Glomerular endothelial cell (primary cell): Measurements from ENCODE around the gene UCHL5. TPM values are rescaled to one million over a fixed set of nuclear protein-coding genes. Genes with fewer than 3 reads are reported as not detected.

ENCODE experiments used
- DNase-seq: peaks from one replicate; pipeline ENCODE4 v3.0.0-alpha.2; 2011; ENCODE audit warnings: low read depth, low spot score; ENCODE audit errors: extremely low read depth
- total RNA-seq: library from RNA; depleted of rRNA; stranded (reverse); fragments of >200 nt; gene quantifications from 2 replicates; pipeline ENCODE4 v1.2.3, GENCODE V29; 2015

UCHL5 gene
- 17.7 and 31.3 TPM in 2 replicates for total RNA-seq

GRCh38 chr1:193059282-193060114, at the start of gene UCHL5, which contains the start of gene RO60:
TSS of gene UCHL5 (minus strand) at chr1:193059360. CDS start at chr1:193059260, 100 bp downstream.
TSS of gene RO60 (plus strand) at chr1:193059612. CDS start at chr1:193069055, 9,443 bp downstream.
- peak; percentile 78 for DNase-seq

GRCh38 chr1:193108471-193108870, 49.3 kb upstream of the UCHL5 start:
- no peak for DNase-seq

- DNase-seq = no peak
Measured at GRCh38 chr1:193105821-193106177, 46.6 kb upstream of the UCHL5 start.

GRCh38 chr1:193104907-193105820, 46.0 kb upstream of the UCHL5 start, which contains the start of gene GLRX2:
TSS of gene GLRX2 (minus strand) at chr1:193105414. CDS start at chr1:193105382, 32 bp downstream.
- no peak for DNase-seq

GRCh38 chr1:193104502-193104906, 45.3 kb upstream of the UCHL5 start:
- DNase-seq = no peak

- no peak for DNase-seq
Measured at GRCh38 chr1:193103759-193104501, 44.8 kb upstream of the UCHL5 start.

GRCh38 chr1:193102662-193103061, 43.5 kb upstream of the UCHL5 start:
- no peak for DNase-seq

- no peak for DNase-seq
Measured at GRCh38 chr1:193094112-193094511, 35.0 kb upstream of the UCHL5 start.

GRCh38 chr1:193090865-193091264, 31.7 kb upstream of the UCHL5 start:
- DNase-seq = no peak

- no peak for DNase-seq
Measured at GRCh38 chr1:193087893-193088292, 28.7 kb upstream of the UCHL5 start.

GRCh38 chr1:193086342-193086741, 27.2 kb upstream of the UCHL5 start:
- DNase-seq = no peak

GRCh38 chr1:193085263-193085662, 26.1 kb upstream of the UCHL5 start:
- no peak for DNase-seq

GRCh38 chr1:193083365-193084088, 24.4 kb upstream of the UCHL5 start:
- no peak for DNase-seq

- no peak for DNase-seq
Measured at GRCh38 chr1:193079187-193079586, 20.0 kb upstream of the UCHL5 start.

GRCh38 chr1:193077991-193078390, 18.8 kb upstream of the UCHL5 start:
- no peak for DNase-seq

- DNase-seq = no peak
Measured at GRCh38 chr1:193070942-193071341, 11.8 kb upstream of the UCHL5 start.

GRCh38 chr1:193070386-193070753, 11.2 kb upstream of the UCHL5 start:
- DNase-seq = no peak

- no peak for DNase-seq
Measured at GRCh38 chr1:193069748-193070385, 10.7 kb upstream of the UCHL5 start.

GRCh38 chr1:193068013-193068412, 8.9 kb upstream of the UCHL5 start:
- DNase-seq = no peak

- no peak for DNase-seq
Measured at GRCh38 chr1:193066606-193067005, 7.4 kb upstream of the UCHL5 start.
